Activated T-cell treated with anti-CD3 and anti-CD28 coated beads, Interleukin-2, amount 50 U/mL, for 24 hours (primary cell): ENCODE data around the gene NSMCE1.
"Not testable (repeated sequence)": the region's sequence is repeated elsewhere in the genome, so short reads cannot be mapped to it uniquely, and the experiment has no call there.

Experiments
- DNase-seq: peaks from one replicate; pipeline ENCODE4 v3.0.0-alpha.2; 2020
- H3K27ac Mint-ChIP-seq: 2 replicates; pipeline ENCODE4 v1.8.0; 2020; ENCODE audit warnings: mild to moderate bottlenecking, mixed read lengths
- H3K27me3 Mint-ChIP-seq: 2 replicates; pipeline ENCODE4 v1.8.0; 2020; ENCODE audit warnings: mixed read lengths
- H3K36me3 Mint-ChIP-seq: 2 replicates; pipeline ENCODE4 v1.8.0; 2020; ENCODE audit warnings: low read depth, mixed read lengths
- H3K4me1 Mint-ChIP-seq: 2 replicates; pipeline ENCODE4 v1.8.0; 2020; ENCODE audit warnings: low read depth, mixed read lengths
- H3K4me3 Mint-ChIP-seq: 2 replicates; pipeline ENCODE4 v1.8.0; 2020; ENCODE audit warnings: mild to moderate bottlenecking, moderate library complexity, mixed read lengths
- H3K9me3 Mint-ChIP-seq: 2 replicates; pipeline ENCODE4 v1.8.0; 2020; ENCODE audit warnings: mixed read lengths

NSMCE1 gene

GRCh38 chr16:27248886-27249285 lies 19.7 kb downstream of the NSMCE1 start:
- DNase-seq, H3K27me3 Mint-ChIP-seq, H3K9me3 Mint-ChIP-seq, H3K4me3 Mint-ChIP-seq, H3K27ac Mint-ChIP-seq: not testable (repeated sequence)
- Mint-ChIP-seq H3K4me1 (peaks cover 88% of the 10 kb centered on the region), H3K36me3 (peaks cover 81% of the 10 kb centered on the region)

GRCh38 chr16:27248036-27248435 lies 20.5 kb downstream of the NSMCE1 start:
- H3K4me3 Mint-ChIP-seq, result no peak overlapping the region
- H3K9me3 Mint-ChIP-seq, result no peaks in the 10 kb centered on the region
- H3K27me3 Mint-ChIP-seq, result no peaks in the 10 kb centered on the region
- H3K4me1 Mint-ChIP-seq, result peaks cover 88% of the 10 kb centered on the region
- peak overlapping the region; percentile 61 for H3K27ac Mint-ChIP-seq
- peaks cover 80% of the 10 kb centered on the region for H3K36me3 Mint-ChIP-seq
- no peak for DNase-seq

DNA sequence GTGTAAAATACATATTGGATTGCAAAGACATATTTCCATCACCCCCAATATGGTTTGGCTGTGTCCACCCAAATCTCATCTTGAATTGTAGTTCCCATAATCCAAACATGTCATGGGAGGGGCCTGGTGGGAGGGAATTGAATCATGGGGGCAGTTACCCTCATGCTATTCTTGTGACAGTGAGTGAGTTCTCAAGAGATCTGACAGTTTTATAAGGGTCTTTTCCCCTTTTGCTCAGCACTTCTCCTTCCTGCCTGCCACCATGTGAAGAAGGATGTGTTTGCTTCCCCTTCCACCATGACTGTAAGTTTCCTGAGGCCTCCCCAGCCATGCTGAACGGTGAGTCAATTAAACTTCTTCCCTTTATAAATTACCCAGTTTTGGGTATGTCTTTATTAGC lies 21.5 kb downstream of the NSMCE1 start:
- peaks cover 91% of the 10 kb centered on the region for H3K4me1 Mint-ChIP-seq
- not testable (repeated sequence) for H3K27me3 Mint-ChIP-seq, H3K9me3 Mint-ChIP-seq, DNase-seq, H3K4me3 Mint-ChIP-seq
- peak overlapping the region; percentile 95 for H3K27ac Mint-ChIP-seq
- peaks cover 74% of the 10 kb centered on the region for H3K36me3 Mint-ChIP-seq

- peaks cover 91% of the 10 kb centered on the region for H3K4me1 Mint-ChIP-seq
- DNase-seq, result no peak
These were observed 22.1 kb downstream of the NSMCE1 start for GRCh38 chr16:27246439-27246838.

GRCh38 chr16:27245276-27246172 lies 23.0 kb downstream of the NSMCE1 start:
- Mint-ChIP-seq H3K27ac (peak overlapping the region; percentile 95), H3K4me3 (peak overlapping the region; percentile 32), H3K4me1 (peaks cover 92% of the 10 kb centered on the region), H3K36me3 (peaks cover 76% of the 10 kb centered on the region), H3K9me3 (no peaks in the 10 kb centered on the region), H3K27me3 (no peaks in the 10 kb centered on the region)
- DNase-seq, result peak; percentile 52

More at GRCh38 chr16:27246439-27246838, 22.1 kb downstream of the NSMCE1 start:
- Mint-ChIP-seq H3K36me3 (peaks cover 74% of the 10 kb centered on the region), H3K27me3 (no peaks in the 10 kb centered on the region), H3K27ac (peak overlapping the region; percentile 95), H3K4me3 (peak overlapping the region; percentile 32), H3K9me3 (no peaks in the 10 kb centered on the region)

GRCh38 chr16:27244363-27244755 lies 24.2 kb downstream of the NSMCE1 start:
- peak; percentile 15 for DNase-seq
- Mint-ChIP-seq H3K27ac (peak overlapping the region; percentile 58), H3K9me3 (no peaks in the 10 kb centered on the region), H3K4me3 (no peak overlapping the region), H3K36me3 (peaks cover 71% of the 10 kb centered on the region), H3K4me1 (peaks cover 93% of the 10 kb centered on the region), H3K27me3 (no peaks in the 10 kb centered on the region)

- Mint-ChIP-seq H3K4me1 (peaks cover 95% of the 10 kb centered on the region), H3K36me3 (peaks cover 73% of the 10 kb centered on the region), H3K27me3 (no peaks in the 10 kb centered on the region), H3K4me3 (no peak overlapping the region), H3K9me3 (no peaks in the 10 kb centered on the region), H3K27ac (peak overlapping the region; percentile 58)
- peak; percentile 28 for DNase-seq
These were observed 24.7 kb downstream of the NSMCE1 start for GRCh38 chr16:27243725-27244362.

DNA sequence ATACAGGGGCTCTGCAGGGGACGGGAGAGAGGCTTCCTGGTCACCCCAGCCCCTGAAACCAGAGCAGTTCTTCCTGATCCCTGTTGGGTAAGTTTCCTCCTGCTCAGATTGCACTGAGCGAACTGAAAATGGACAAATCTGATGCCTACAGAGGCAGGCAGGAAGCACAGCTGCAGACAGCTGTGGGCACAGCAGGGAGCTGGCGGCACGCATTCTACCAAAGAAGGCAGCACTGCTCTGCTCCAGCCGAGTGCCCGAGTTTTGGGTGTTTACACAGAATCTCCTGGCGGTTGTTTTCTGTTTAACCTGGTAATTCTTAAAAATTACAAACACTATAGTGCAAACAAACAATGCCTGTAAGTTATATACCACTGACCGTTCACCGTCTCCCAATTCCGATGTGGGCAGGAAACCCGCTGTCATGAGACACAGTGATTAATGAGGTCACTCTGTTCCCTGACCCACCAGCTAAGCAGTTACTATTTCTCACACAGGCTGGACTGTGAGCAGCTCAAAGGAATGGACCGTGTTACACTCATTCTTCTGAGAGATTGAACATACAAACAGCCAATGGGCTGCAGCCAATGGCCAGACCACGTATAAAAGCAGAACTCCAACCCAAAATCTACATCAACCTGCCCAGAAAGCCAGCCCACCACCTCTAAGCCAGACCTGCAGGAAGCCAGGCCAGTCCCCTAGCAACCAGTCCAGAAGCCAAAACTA lies 25.5 kb downstream of the NSMCE1 start:
- Mint-ChIP-seq H3K4me1 (peaks cover 95% of the 10 kb centered on the region), H3K9me3 (no peaks in the 10 kb centered on the region), H3K36me3 (peaks cover 73% of the 10 kb centered on the region), H3K27ac (peak overlapping the region; percentile 42), H3K4me3 (peak overlapping the region; percentile 48), H3K27me3 (no peaks in the 10 kb centered on the region)
- peak; percentile 41 for DNase-seq

GRCh38 chr16:27242398-27242797 lies 26.2 kb downstream of the NSMCE1 start:
- Mint-ChIP-seq H3K36me3 (peaks cover 67% of the 10 kb centered on the region), H3K27me3 (no peaks in the 10 kb centered on the region), H3K27ac (no peak overlapping the region), H3K4me3 (peak overlapping the region; percentile 48), H3K4me1 (peaks cover 95% of the 10 kb centered on the region), H3K9me3 (no peaks in the 10 kb centered on the region)
- no peak for DNase-seq

DNA sequence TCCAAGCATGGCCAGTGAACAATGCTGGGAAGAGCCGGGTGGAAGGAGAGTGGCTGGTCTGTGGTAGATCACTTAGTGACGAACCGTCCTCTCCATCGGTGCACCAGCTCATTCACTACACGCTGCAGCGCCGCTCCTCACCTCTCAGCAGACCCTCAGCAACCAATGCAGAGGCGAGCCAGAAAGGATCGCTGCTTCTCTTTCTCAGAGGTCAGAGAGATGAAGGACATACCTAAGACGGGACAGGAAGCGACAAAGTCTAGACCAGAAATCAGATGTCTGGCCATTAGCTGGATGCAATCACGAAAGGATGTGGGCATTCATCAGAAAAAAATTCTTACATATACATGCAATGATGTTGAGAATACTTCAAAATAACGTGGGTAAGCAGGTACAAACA lies 26.9 kb downstream of the NSMCE1 start:
- no peak overlapping the region for H3K4me3 Mint-ChIP-seq
- H3K4me1 Mint-ChIP-seq, result peaks cover 95% of the 10 kb centered on the region
- H3K9me3 Mint-ChIP-seq, result no peaks in the 10 kb centered on the region
- no peak overlapping the region for H3K27ac Mint-ChIP-seq
- no peaks in the 10 kb centered on the region for H3K27me3 Mint-ChIP-seq
- H3K36me3 Mint-ChIP-seq, result peaks cover 62% of the 10 kb centered on the region
- no peak for DNase-seq

- peaks cover 93% of the 10 kb centered on the region for H3K4me1 Mint-ChIP-seq
- no peaks in the 10 kb centered on the region for H3K27me3 Mint-ChIP-seq
- peak overlapping the region; percentile 22 for H3K27ac Mint-ChIP-seq
- H3K4me3 Mint-ChIP-seq, result no peak overlapping the region
- DNase-seq, result peak; percentile 20
- H3K9me3 Mint-ChIP-seq, result no peaks in the 10 kb centered on the region
- peaks cover 57% of the 10 kb centered on the region for H3K36me3 Mint-ChIP-seq
These were observed 27.5 kb downstream of the NSMCE1 start for GRCh38 chr16:27240948-27241531.

- Mint-ChIP-seq H3K36me3 (peaks cover 58% of the 10 kb centered on the region), H3K27ac (peak overlapping the region; percentile 74), H3K9me3 (no peaks in the 10 kb centered on the region), H3K4me3 (no peak overlapping the region), H3K27me3 (no peaks in the 10 kb centered on the region), H3K4me1 (peaks cover 93% of the 10 kb centered on the region)
- peak; percentile 36 for DNase-seq
These were observed 28.5 kb downstream of the NSMCE1 start for GRCh38 chr16:27239906-27240655.

DNA sequence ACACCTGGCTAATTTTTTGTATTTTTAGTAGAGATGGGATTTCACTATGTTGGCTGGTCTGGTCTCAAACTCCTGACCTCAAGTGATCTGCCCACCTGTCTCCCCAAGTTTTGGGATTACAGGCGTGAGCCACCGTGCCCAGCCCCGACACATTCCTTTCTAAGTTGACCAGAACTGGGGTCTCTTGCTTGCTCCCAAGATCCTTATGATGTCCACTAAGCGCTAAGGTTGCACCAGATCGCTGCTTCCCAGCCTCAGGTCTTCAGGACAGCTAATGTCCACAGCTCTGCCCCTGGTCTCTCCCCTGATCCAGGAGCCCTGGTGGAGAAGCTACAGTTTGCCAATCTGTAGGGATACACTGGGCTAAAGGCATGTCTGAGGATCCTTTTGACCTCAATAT lies 29.5 kb downstream of the NSMCE1 start:
- DNase-seq, result peak; percentile 27
- peaks cover 58% of the 10 kb centered on the region for H3K36me3 Mint-ChIP-seq
- peaks cover 93% of the 10 kb centered on the region for H3K4me1 Mint-ChIP-seq
- H3K27me3 Mint-ChIP-seq, result no peaks in the 10 kb centered on the region
- H3K4me3 Mint-ChIP-seq, result no peak overlapping the region
- H3K27ac Mint-ChIP-seq, result peak overlapping the region; percentile 100
- H3K9me3 Mint-ChIP-seq, result no peaks in the 10 kb centered on the region

DNA sequence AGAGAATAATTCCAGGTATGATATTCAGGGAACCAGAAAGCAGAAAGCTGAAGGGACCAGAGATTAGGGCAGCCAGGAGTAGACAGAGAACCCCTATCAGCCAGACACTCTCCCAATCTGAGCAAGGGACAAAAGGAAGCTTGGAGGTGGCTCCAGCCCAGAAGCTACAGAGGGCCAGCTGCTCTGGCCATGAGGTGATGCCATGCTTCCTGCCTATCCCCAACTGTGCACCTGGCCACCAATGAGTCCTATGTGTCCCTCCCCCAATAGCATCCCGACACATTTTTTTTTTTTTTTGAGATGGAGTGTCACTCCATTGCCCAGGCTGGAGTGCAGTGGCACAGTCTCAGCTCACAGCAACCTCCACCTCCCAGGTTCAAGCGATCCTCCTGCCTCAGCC lies 30.0 kb downstream of the NSMCE1 start:
- DNase-seq, result peak; percentile 33
- Mint-ChIP-seq H3K27me3 (no peaks in the 10 kb centered on the region), H3K9me3 (no peaks in the 10 kb centered on the region), H3K27ac (peak overlapping the region; percentile 100), H3K36me3 (peaks cover 58% of the 10 kb centered on the region), H3K4me3 (no peak overlapping the region), H3K4me1 (peaks cover 93% of the 10 kb centered on the region)
